ENCODE measurements around the gene ARMC5. TPM values are rescaled to one million over a fixed set of nuclear protein-coding genes. Genes with fewer than 3 reads are reported as not detected.
"Not testable (repeated sequence)": the region's sequence is repeated elsewhere in the genome, so short reads cannot be mapped to it uniquely, and the experiment has no call there.

Gene ARMC5
- total and polyA plus RNA-seq, 2 experiments from 2014 or later = 7.0 to 11.2 TPM

DNA sequence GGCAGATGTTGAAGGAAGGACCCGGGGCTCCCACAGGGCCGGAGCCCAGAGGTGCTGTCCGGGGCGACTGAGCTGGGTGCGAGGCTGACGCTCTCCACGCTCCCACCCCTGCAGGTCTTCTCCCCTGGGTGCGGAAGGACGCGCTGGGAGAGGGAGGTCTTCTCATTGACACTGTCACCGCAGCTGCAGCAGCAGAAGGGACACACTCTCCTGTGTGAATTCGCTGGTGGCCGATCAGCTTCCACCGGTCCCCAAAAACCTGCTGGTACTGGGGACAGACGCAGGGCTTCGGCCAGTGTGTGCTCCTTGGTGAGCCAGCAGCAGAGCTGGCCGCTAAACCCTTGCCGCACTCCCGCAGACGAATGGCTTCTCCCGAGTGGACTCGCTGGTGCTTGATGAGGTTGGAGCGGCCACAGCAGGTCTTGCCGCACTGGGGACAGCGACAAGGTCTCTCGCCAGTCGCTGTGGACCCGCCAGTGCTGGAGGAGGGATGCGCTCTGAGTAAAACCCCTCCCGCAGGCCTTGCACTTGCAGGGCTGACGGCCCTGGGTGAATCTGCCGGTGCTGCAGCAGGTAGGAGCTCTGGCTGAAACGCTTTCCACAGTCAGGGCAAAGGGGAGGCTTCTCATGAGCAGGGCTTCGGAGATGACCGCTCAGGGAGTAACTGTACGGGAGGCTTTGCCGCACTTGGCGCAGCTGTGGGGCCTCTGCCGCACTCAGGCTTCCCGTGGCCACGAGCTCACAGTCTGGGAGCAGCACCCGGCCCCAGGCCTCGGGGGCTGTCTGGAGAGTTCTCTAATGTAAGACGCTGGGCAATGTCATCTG lies 22.9 kb upstream of the ARMC5 start:
- H3K9me3 ChIP-seq (ENCODE audit: low read depth) = no peaks in the 10 kb centered on the region
- H3K27ac ChIP-seq = no peak overlapping the region
- no peak overlapping the region for H3K4me2 ChIP-seq (ENCODE audit: unreplicated experiment)
- no peaks in the 10 kb centered on the region for H4K20me1 ChIP-seq (ENCODE audit: insufficient read depth)
- TF ChIP-seq EZH2phosphoT487 (IDR thresholded peaks at IDR 0.05; ENCODE audit: insufficient read depth, low read depth) (no peak), EZH2 (IDR thresholded peaks at IDR 0.05; ENCODE audit: insufficient read depth, poor library complexity, severe bottlenecking) (no peak)
- DNase-seq = no peak
- H3K9me2 ChIP-seq (ENCODE audit: insufficient read depth) = no peaks in the 10 kb centered on the region
- H3K9ac ChIP-seq = no peak overlapping the region
- 91% methylated on average over 37 to 44 of the region's 44 CpGs for WGBS, 2 experiments (ENCODE audit: low coverage in 1 of 2, low lambda C conversion rate in 2 of 2, missing lambda C conversion rate in 2 of 2)
- H2AFZ ChIP-seq = no peak overlapping the region
- no peaks in the 10 kb centered on the region for H3K79me2 ChIP-seq (ENCODE audit: insufficient read depth)
- in situ Hi-C loops (cut with MboI) = loop anchor here (25.0 kb wide), 1 partner anchor 449 kb away; the partner anchor contains the start of gene HSD3B7
- no peaks in the 10 kb centered on the region for H3K36me3 ChIP-seq (ENCODE audit: low read depth)
- H3F3A ChIP-seq (ENCODE audit: insufficient read depth) = peaks cover 16% of the 10 kb centered on the region
- no peaks in the 10 kb centered on the region for H3K4me1 ChIP-seq (ENCODE audit: insufficient read depth)
- no peak overlapping the region for H3K4me3 ChIP-seq
- no peaks in the 10 kb centered on the region for H3K27me3 ChIP-seq (replicated peaks; ENCODE audit: insufficient read depth)

DNA sequence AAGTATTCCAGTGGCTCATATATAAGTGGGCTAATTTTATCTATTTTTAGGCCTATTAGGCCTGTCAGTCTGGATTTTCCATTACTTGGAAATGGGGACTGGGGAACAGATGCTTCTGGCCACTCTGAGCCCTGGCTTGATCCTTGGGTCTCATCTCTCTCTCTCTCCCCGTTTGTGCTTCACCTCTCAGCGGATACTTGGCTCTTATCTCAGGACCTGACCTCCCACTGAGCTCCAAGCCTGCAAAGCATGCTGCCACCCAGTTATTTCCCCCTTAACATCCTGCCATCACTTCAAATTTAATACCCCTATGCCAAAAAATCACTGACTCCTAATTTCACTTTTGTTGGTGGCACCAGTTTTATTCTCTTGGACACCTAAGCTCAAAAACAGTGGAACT lies 20.9 kb upstream of the ARMC5 start:
- in situ Hi-C loops (cut with MboI) = loop anchor here (25.0 kb wide), 1 partner anchor 451 kb away; the partner anchor contains the start of gene HSD3B7
- 17 to 21% methylated on average over 2 of the region's 2 CpGs for WGBS, 2 experiments (ENCODE audit: low coverage in 1 of 2, low lambda C conversion rate in 2 of 2, missing lambda C conversion rate in 2 of 2)
- no peaks in the 10 kb centered on the region for H3K36me3 ChIP-seq (ENCODE audit: low read depth)
- H3K4me3 ChIP-seq = no peak overlapping the region
- H3K9me2 ChIP-seq (ENCODE audit: insufficient read depth) = no peaks in the 10 kb centered on the region
- no peak overlapping the region for H3K27ac ChIP-seq
- peaks cover 20% of the 10 kb centered on the region for H3F3A ChIP-seq (ENCODE audit: insufficient read depth)
- no peak for DNase-seq
- no peak overlapping the region for H3K9ac ChIP-seq
- H3K79me2 ChIP-seq (ENCODE audit: insufficient read depth) = no peaks in the 10 kb centered on the region
- no peaks in the 10 kb centered on the region for H4K20me1 ChIP-seq (ENCODE audit: insufficient read depth)
- no peaks in the 10 kb centered on the region for H3K27me3 ChIP-seq (replicated peaks; ENCODE audit: insufficient read depth)
- no peak for TF ChIP-seq EZH2 (IDR thresholded peaks at IDR 0.05; ENCODE audit: insufficient read depth, poor library complexity, severe bottlenecking)
- no peak for TF ChIP-seq EZH2phosphoT487 (IDR thresholded peaks at IDR 0.05; ENCODE audit: insufficient read depth, low read depth)
- H3K9me3 ChIP-seq (ENCODE audit: low read depth) = no peaks in the 10 kb centered on the region
- H3K4me1 ChIP-seq (ENCODE audit: insufficient read depth) = no peaks in the 10 kb centered on the region
- no peak overlapping the region for H3K4me2 ChIP-seq (ENCODE audit: unreplicated experiment)
- H2AFZ ChIP-seq = no peak overlapping the region

GRCh38 chr16:31439023-31439422 lies 20.3 kb upstream of the ARMC5 start:
- not testable (repeated sequence) for H3K4me1 ChIP-seq (ENCODE audit: insufficient read depth); H3K9me2 ChIP-seq (ENCODE audit: insufficient read depth); DNase-seq; H3K79me2 ChIP-seq (ENCODE audit: insufficient read depth); H3K4me2 ChIP-seq (ENCODE audit: unreplicated experiment); H2AFZ ChIP-seq; H3K4me3 ChIP-seq; H4K20me1 ChIP-seq (ENCODE audit: insufficient read depth); H3K27ac ChIP-seq; H3K36me3 ChIP-seq (ENCODE audit: low read depth); H3K9ac ChIP-seq; H3K9me3 ChIP-seq (ENCODE audit: low read depth); H3K27me3 ChIP-seq (replicated peaks; ENCODE audit: insufficient read depth)
- in situ Hi-C loops (cut with MboI) = loop anchor here (25.0 kb wide), 1 partner anchor 452 kb away; the partner anchor contains the start of gene HSD3B7
- peaks cover 20% of the 10 kb centered on the region for H3F3A ChIP-seq (ENCODE audit: insufficient read depth)
- 43 to 56% methylated on average over 2 to 4 of the region's 4 CpGs for WGBS, 2 experiments (ENCODE audit: low coverage in 1 of 2, low lambda C conversion rate in 2 of 2, missing lambda C conversion rate in 2 of 2)

GRCh38 chr16:31439519-31439918 lies 19.8 kb upstream of the ARMC5 start:
- WGBS, 2 experiments (ENCODE audit: low coverage in 1 of 2, low lambda C conversion rate in 2 of 2, missing lambda C conversion rate in 2 of 2) = 72 to 85% methylated on average over 3 of the region's 3 CpGs
- DNase-seq = no peak
- Histone ChIP-seq H3K27me3 (replicated peaks; ENCODE audit: insufficient read depth) (no peaks in the 10 kb centered on the region), H3F3A (ENCODE audit: insufficient read depth) (peaks cover 20% of the 10 kb centered on the region), H3K9me3 (ENCODE audit: low read depth) (no peaks in the 10 kb centered on the region), H3K4me1 (ENCODE audit: insufficient read depth) (no peaks in the 10 kb centered on the region), H2AFZ (no peak overlapping the region), H3K36me3 (ENCODE audit: low read depth) (no peaks in the 10 kb centered on the region), H4K20me1 (ENCODE audit: insufficient read depth) (no peaks in the 10 kb centered on the region), H3K79me2 (ENCODE audit: insufficient read depth) (no peaks in the 10 kb centered on the region), H3K4me2 (ENCODE audit: unreplicated experiment) (no peak overlapping the region), H3K9me2 (ENCODE audit: insufficient read depth) (no peaks in the 10 kb centered on the region), H3K9ac (no peak overlapping the region), H3K4me3 (no peak overlapping the region), H3K27ac (no peak overlapping the region)
- TF ChIP-seq EZH2 (IDR thresholded peaks at IDR 0.05; ENCODE audit: insufficient read depth, poor library complexity, severe bottlenecking) (no peak), EZH2phosphoT487 (IDR thresholded peaks at IDR 0.05; ENCODE audit: insufficient read depth, low read depth) (no peak)
- in situ Hi-C loops (cut with MboI) = loop anchor here (25.0 kb wide), 1 partner anchor 452 kb away; the partner anchor contains the start of gene HSD3B7
